HG03175 (cell line): ENCODE measurements around the gene HEXD.

Experiments used
- ATAC-seq: cut with Tn5 transposase; IDR thresholded peaks from one replicate; pipeline ENCODE4 v1.9.1; 2021; ENCODE audit warnings: mild to moderate bottlenecking, moderate library complexity; ENCODE audit not compliant: unreplicated experiment

The HEXD gene

DNA sequence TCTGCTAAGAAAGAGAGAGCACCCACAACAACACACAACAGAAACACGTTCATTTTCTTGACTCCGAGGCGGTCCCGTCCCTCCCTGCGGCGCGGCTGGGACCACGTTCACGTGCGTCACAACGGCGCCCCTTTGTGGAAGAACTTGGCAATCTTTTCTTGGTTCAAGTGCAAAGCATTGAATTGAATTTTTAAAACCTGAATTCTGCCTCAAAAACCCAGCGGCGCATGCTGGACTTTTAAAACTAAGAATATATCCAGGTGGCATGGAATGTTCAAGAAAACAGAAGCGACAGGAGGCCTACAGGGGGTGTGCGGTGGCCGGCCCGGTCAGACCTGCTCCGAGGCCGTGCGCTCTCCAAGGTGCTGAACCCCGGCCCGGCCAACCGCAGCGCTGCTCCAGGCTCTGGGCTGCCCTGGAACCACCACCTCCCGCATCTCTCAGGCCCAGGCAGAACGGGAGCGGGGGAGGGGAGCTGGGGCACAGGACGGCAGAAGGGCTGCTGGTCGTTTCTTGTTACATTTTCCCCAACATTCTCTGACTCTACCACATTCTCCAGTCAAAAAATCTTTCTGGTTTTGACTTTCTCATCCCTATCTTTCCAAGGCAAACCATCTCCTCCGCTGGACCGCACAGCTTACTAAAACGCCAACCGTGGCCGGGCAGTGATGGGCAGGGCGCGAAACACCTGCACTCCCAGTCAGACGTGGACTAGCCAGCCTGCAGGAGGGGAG, 3.4 kb upstream of the HEXD start:
- no peak for ATAC-seq

DNA sequence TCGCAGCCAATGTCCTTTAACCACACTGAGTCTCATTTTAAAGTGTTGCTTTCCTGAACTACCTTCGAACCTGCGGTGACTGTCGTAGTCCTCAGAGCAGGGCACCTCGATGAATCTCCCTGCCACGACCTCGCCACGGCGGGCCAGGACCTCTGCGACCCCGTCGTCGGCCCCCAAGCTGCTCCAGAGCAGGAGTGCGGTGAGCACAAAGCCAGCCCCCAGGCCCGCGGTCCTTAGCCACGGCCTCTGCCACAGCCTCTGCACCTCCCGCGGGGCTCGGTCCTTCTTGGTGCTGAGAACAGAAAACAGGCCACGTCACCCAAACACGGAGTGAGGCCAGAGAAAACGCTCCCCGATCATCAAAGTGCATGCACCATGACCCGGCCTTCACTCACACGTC, 2.8 kb upstream of the HEXD start:
- ATAC-seq: no peak

DNA sequence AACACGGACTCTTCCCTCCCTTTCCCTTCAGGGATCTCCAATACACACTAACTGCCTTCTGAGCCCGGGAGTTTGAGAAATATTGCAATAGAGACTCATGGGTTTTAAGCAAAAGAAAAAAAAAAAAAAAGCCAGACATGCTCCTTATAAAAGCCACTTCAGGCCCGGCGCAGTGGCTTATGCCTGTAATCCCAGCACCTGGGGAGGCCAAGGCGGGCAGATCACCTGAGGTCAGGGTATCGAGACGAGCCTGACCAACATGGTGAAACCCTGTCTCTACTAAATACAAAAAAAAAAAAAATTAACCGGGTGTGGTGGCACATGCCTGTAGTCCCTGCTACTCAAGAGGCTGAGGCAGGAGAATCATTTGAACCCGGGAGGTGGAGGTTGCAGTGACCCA, 2.4 kb upstream of the HEXD start:
- no peak for ATAC-seq

DNA sequence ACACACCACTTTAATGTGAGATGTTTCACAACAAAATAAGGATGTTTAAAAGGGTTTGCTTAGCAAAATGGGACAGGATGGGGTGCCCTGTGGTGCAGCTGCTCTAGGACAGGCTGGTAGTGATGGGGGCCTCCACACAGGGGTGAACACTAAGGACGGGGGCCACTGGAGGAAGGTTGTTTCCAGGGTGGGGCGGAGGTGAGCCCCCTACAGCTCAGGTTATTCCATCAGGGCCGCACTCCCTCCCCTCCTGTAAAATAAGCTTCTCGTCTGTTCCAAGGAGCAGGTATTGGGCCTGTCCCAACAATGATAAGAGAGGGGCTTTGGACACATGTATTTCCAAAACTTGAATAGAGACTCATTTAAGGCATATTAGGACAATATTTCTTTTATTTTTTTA, 1.9 kb upstream of the HEXD start:
- ATAC-seq: no peak

DNA sequence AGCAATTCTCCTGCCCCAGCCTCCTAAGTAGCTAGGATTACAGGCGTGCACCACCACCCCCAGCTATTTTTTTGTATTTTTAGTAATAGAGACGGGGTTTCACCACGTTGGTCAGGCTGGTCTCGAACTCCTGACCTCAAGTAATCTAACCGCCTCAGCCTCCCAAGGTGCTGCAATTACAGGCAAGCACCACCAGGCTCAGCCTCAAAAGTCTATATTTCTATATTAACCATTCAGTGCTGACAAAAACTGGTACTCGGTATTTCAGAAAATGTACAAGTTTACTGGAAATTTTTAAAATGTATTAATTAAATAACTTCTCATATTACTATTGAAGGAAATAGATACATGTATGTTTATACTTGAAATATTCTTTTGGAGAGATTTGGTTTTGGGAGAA, 1.4 kb upstream of the HEXD start:
- ATAC-seq: no peak

DNA sequence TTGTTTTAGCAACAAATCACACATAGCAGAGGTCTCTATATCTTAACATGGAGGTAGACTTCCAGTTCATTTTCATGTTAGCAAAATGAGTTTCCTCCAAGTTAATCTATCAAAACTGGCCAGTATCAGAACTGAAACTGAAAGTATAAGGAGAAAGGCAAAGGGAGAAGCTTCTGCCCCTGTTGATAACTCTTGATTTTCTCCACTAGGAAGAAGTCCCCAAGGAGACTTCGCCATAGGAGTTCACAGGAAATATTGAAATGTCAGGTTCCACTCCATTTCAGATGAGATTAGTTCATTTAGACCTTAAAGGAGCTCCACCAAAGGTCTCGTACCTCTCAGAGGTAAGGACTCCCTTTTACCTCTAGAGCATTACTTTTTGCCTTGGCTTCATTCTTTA, 1.4 kb downstream of the HEXD start:
- ATAC-seq: no peak

DNA sequence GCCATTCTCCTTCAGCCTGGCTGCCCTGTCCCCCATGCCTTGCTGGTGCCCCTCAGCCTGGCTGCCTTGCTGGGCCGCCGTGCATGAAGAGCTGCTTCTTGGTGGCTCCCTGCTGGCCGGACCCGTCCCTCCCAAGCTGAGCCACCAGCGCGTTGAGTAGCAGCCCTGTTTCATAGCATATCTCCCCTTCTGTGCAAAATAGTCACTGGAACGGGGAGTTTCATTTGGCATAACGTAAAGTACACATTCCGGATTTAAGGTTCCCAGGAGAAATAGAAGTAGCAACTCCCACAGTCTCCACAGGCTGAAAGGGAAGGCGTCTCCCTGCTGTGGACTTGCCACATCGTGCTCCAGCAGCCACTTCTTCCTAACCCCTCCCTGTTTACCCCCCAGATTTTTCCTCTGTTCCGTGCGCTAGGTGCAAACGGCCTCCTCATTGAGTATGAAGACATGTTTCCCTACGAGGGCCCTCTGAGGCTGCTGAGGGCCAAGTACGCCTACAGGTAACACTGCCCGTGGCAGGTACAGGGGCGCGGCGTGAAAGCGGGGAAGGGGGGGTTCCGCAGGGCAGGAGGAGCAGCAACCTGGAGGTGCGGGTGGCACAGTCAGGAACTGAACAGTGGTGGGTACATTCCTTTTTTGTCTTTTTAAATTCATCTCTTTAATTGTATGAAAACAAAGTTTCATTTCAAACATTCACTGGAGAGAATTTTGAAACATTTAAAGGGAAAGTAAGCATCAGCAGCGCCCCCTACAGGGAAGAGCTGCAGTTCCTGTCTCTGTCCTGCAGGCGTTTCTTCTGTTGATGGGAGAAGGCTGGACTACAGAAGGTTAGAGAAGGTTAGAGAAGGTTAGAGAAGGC, 6.1 kb downstream of the HEXD start:
- ATAC-seq: no peak

DNA sequence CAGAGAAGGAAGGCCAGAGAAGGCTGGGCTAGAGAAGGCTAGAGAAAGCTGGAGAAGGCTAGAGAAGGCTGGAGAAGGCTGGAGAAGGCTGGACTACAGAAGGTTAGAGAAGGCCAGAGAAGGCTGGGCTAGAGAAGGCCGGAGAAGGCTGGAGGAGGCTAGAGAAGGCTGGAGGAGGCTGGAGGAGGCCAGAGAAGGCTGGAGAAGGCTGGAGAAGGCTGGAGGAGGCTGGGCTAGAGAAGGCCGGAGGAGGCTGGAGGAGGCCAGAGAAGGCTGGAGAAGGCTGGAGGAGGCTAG, 6.7 kb downstream of the HEXD start:
- ATAC-seq: no peak

DNA sequence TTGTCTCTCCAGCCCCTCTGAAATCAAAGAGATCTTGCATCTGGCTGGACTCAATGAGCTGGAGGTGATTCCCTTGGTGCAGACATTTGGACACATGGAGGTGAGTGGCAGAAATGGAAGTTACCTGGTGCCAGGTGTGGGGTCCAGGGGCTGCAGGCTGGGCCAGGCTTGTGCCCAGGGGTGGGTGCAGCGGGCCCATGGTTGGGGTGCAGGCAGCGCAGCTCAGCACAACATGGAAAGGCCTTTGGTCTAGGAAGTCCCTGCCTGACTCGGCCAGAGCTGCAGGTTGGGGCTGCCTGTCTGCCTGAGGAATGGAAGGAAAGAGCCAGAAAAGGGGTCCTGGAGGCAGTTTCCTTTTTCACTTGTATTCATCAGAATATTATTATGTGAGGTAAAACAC, 10.4 kb downstream of the HEXD start:
- no peak for ATAC-seq

DNA sequence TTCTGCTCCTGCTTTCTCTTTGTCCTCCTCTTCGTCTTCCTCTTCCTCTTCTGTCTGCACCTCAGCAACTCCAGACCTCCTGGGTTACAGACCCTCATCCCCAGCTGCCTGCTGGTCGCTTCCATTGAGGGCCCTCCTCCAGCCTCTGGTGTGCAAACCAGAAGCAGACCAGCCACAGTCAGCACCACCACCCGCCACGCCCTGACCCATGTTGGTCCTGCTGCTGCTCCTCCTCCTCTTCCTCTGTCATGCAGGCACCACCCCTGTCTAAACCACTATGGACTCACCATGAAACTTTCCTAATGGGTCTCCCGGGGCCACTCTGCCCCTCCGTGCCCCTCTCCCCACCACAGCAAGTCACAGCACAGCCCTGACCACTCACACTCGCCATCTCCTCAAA, 11.7 kb downstream of the HEXD start:
- ATAC-seq: no peak

DNA sequence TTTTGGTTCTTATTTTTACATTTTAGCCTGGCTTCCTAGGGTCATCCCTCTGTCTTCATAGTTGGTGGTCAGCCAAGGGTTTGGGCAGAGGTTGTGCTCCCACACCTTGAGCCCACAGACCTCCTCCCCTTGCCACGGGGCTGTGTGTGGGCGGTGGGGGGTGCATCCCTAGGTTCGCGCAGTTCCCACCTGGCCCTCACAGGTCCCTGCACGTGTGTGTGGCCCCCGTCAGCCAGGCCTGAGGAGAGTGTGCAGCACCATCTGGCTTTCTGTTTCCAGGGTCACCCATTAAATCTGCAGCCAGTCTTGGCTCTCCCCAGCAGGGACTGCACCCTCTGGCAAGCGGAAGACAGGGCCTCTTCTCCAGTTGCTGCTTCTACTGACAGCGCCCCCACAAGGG, 13.9 kb downstream of the HEXD start:
- no peak for ATAC-seq

DNA sequence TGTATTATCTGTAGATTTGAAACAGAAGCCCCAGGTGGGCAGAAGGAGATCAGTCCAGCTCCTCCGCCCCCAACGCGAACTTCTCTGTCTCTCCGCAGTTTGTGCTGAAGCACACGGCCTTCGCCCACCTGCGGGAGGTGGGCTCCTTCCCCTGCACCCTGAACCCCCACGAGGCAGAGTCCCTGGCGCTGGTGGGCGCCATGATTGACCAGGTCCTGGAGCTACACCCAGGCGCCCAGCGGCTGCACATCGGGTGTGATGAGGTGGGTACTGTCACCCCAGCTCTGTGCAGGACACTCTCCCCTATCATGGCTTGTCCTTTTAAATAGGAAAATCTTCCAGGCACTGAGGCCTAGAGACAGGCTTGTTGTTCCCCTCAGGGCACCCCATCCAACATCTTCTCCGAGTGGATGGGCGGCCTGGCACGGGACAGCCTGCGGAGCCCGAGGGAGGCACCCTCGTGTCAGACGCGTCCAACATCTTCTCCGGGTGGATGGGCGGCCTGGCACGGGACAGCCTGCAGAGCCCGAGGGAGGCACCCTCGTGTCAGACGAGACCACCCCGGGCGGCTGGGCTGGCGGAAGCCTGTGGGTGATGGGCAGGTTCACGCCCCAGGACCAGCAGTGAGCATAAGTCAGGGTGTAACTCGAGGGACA, 15.5 kb downstream of the HEXD start:
- no peak for ATAC-seq

DNA sequence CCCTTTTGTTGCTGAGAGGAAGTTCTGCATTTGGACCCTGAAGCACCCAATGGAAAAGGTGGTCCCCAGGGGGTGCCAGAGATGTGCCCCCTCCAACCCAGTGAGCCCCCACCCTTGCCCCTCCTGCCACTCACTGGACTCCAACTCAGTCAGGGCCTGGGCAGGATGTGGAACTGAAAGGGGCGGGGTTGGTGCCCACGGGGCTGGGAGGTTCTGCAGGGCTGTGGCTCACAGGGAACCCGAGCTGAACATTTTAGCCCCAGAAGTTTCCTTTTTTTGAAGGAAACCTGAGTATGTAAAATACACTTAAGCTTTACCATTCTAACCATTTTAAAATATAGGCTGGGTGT, 16.0 kb downstream of the HEXD start:
- ATAC-seq: no peak

DNA sequence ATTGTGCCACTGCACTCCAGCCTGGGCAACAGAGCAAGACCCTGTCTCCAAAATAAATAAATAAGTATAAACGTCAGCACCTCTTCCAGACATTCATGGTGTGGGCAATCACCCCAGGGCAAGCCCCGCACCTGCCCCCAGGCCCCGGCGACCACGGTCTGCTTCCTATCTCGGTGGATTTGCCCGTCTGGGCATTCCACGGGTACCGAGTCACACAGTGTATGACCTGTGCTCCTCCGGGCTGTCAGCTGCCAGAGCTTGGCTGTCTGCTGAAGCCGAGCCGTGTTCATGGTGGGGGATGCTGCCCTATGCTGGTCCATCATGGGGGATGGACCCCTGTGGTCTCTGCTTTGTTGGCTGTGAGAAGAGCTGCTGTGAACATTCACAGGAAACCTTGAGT, 17.0 kb downstream of the HEXD start:
- ATAC-seq: no peak

DNA sequence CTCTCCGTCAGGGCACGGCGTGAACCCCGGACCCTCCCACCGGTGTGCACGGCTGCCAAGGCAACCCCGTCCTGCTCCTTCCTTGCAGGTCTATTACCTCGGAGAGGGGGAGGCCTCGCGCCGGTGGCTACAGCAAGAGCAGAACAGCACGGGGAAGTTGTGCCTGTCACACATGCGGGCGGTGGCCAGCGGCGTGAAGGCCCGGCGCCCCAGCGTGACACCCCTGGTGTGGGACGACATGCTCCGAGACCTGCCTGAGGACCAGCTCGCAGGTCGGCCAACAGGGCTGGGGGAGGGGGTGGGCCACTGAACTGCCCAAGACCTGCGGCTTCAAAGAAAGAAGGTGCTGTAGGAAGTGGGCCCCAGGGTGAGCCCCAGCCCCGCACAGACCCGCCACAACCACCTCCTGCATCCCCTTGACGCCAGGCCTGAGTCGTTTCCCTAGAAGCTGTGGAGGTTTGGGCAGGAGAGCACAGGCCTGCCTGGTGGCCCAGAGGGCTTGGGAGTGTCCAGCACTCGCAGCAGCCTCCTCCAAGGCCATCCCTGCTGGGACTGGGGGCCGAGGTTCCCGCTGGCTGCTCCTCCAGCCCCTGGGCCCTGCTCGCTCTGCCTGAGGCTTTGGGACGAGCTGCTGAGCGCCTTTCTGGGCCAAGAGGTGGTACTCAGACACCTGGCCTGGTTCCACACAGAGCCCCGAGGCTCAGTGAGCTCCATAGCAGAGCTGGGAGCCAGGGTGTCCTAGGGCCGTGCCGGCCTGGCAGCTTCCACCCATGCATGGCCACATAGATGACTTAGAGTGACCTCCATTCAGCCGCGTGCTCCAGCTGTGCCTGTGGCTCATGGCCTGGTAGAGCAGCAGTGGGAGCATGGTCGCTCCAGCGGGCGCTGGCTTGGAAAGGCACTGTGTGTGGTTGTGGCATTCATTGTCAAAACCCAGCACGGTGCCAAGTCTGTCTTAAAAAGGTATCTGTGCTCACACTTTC, 17.7 kb downstream of the HEXD start:
- ATAC-seq: no peak

DNA sequence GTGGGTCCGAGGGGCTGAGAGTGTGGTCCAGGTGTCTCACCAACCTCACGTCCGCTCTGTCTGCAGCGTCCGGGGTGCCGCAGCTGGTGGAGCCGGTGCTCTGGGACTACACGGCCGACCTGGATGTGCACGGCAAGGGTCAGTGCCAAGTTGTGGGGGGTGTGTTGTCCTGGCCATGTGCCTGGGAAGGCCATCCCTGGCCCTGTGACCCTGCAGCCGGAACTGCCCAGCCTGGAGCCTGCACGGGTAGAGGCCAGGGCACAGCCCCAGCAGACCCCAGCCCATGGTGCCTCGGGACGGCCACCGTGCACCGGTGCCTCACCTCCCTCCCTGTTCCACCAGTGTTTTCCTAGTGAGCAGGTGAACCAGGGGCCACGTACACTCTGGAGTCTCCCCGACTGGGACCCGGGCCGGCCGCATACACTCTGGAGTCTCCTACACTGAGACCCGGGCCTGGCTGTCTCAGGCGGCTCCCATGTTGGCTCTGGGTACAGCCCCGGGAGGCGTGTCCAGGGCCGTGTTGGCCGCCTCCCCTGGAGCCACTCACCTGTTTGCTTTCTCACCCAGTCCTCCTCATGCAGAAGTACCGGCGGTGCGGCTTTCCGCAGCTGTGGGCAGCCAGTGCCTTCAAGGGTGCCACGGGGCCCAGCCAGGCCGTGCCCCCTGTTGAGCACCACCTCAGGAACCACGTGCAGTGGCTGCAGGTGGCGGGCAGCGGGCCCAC, 18.6 kb downstream of the HEXD start:
- no peak for ATAC-seq

DNA sequence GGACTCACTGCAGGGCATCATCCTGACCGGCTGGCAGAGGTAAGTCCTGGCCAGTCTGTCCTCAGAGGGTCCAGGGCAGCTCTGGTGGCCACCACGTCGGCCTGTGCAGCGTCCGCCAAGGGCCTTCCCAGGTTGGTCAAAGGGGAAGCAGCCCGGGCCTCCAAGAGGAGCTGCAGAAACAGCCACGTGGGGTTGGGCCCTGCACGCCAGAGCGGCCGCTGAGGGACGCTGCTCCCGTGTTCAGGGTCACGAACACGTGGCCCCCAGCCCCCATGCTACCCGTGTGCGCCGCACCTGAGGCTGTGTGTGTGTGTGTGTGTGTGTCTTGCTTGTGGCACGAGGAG, 19.1 kb downstream of the HEXD start:
- no peak for ATAC-seq

DNA sequence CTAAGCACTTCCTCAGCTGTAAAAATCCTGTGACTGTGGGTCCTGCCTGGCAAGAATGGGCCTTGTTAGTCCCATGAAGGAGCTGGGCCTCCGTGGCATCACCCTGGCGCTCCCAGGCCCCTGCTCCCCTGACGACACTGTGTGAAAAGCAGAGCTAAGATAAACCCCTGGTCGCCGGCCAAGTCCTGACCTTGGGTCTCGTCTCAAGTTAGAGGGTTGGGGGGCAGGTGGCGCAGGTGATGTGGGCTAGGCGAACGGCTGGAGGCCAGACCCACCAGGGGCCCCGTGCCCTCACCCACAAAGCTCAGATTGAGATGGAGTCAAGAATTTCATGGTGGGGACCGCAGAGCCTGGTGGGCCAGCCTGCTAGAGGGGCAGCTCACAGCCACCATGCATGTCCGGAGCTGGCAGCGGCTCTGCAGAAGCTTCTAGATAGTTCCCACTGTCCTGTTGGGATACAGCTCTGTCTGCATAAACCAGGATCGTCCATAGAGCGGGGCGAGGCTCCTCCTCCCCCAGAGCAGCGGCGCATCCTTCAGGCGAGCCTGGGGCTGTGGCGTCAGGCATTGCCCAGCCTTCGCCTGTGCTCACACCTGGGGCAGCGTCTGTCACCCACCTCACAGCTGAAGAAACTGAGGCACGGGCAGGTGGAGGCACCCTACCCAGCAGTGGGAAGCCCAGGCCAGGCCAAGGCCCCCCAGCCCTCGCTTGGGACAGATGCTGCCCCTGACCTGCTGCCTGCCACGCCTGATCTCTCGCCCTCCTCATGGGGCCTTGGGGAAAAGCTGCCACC, 20.4 kb downstream of the HEXD start:
- no peak for ATAC-seq

DNA sequence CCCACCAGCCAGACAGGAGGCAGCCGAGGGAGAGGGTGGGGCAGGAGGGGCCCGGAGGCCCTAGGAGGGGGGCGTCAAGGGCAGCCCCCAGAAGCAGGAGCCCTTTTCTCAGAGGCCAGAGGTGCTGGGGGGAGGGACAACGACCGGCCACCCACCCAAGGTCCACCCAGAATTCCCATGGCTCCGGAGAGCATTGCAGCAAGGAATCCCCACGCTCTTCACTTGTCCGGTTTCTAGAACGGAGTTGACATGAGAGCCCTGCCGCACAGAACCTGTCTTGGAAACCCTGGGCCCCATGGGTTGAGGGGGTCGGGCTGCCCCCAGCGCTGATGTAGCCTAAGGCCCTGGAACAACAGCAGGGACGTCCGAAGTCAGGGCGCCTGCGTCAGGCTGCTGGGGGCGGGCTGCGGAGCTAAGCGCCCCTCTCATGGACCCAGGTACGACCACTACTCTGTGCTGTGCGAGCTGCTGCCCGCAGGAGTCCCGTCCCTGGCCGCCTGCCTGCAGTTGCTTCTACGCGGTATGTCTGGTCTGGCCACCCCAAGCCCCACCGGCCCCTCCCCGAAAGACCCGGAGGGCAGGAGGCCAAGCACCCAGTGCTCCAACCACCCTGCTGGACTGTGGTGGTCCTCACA, 21.2 kb downstream of the HEXD start:
- no peak for ATAC-seq
